ENCODE measurements around the gene TDP1. TPM values are rescaled to one million over a fixed set of nuclear protein-coding genes. Genes with fewer than 3 reads are reported as not detected.

Gene TDP1
- total RNA-seq: 13.6 TPM

DNA sequence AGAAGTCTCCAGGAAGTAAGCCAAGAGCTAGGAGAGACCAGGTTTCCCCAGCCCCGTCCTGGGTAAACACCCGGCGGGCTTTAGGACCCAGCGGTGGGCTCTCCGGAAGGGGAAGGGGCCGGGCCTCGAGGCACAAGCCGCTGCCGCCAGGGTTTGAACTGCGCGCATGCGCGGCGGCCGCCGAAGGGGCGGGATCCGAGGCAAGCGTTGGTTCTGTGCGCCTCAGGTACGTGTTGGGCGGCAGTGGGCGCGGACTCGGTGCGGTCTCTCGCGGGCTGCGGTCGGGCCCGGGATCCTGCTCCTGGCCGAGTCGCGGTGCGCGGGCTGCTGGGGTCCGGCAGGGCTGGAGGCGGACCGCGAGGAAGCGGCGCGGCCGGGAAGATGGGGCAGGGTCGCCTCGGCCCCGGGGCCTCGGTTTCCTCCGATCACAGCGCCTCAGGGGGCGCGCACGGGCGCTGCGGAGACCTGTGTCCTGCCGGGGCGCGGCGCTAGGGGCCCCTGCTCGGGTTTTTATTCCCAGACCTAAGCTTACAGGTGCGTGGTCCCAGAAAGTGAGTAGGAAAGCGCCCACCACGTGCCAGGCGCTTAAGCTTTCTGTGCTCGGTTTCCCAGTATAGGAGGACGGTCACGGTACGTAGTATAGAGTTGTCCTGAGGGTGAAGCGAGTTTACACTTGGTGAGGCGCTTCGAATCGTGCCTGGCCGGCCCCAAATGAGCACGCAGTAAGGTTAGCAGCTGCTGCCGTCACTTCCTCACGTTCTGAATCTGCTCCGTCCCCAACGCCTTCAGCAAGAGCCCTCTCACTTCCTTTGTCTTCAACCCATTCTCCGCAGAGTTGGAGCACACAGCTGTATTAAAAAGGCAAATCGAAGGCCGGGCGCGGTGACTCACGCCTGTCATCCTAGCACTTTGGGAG is at the start of gene TDP1:
Gene TDP1, plus strand, starts transcription at position 183 of the 916 bp plus-strand sequence. CDS start 7,188 bp downstream, outside the sequence.
- DNase-seq (ENCODE audit: low spot score): peak; percentile 97

DNA sequence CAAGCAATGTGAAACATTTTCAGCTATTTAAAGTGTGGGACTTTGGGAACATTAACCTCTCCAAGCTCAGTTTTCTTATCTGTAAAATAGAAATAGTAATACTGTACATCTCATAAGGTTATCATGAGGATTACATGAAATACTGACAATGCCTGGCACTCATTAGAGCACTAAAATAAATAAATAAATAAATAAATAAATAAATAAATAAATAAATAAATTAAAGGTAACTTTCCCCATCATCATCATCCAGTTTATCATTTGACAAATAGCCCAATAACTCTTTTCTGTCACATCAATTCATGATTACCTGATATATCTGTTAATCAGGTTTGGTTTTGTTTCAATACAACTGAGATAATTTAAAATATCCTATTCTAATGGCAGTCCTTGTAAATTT is 49.7 kb upstream of the TDP1 start:
- no peak for DNase-seq (ENCODE audit: low spot score)

GRCh38 chr14:89907655-89908054 is 48.1 kb upstream of the TDP1 start:
- DNase-seq (ENCODE audit: low spot score): no peak

GRCh38 chr14:89908712-89909450 is 46.8 kb upstream of the TDP1 start:
- no peak for DNase-seq (ENCODE audit: low spot score)

DNA sequence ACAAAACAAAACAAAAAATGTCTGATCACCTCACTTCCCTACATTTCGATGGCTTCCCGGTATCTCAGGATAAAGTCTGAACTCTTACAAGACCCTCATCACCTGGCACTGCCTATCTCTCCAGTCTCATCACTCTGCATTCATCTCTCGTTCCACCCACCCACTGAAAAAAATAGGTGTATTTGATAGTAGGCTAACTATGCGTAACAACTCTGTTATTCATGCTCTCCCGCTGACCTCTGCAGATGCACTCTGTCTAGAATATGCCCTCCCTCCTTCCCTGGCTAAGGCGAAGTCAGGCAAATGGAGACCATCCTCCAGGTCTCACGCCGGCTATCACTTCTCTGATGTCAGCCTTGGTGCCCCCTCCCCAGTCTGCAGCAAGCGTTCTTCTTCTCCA is 46.1 kb upstream of the TDP1 start:
- no peak for DNase-seq (ENCODE audit: low spot score)

DNA sequence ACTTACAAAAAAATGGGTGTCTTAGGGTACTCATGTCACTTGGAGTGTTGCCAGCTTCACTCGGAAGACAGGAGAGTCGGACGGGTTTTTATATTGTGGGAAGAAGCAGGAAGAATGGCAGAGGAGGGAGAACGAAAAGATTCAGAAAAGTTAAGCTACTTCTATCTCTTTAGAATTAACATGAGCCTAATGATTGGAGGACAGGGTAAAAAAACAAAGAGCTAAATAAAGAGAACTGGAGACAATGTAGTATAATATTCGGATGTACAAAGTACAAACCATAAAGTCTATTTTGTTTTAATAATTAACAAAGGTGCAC is 45.1 kb upstream of the TDP1 start:
- DNase-seq (ENCODE audit: low spot score): no peak

GRCh38 chr14:89911010-89911919 is 44.5 kb upstream of the TDP1 start:
- peak; percentile 47 for DNase-seq (ENCODE audit: low spot score)

DNA sequence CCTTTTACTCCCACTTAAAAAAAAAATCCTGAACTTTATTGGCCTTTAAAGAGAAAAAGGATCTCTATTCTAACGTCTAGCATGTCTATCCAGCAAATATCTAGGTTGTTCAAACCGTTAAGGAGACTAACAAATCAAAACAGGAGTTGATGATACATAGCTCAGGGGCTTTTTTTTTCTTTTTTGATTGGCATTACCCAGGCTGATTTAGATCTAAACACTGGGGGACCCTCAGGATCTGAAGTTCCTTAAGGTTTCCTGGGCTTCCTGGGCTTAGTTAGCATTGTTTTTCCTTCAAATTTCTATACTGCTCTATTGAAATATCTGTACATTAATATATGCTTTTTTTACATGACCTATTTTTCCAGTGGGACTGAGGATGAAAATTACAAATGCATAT is 43.5 kb upstream of the TDP1 start:
- DNase-seq (ENCODE audit: low spot score): no peak

- DNase-seq (ENCODE audit: low spot score): no peak
Measured at GRCh38 chr14:89912667-89913211, 43.0 kb upstream of the TDP1 start.

- DNase-seq (ENCODE audit: low spot score): peak; percentile 73
Measured at GRCh38 chr14:89915114-89915878, 40.4 kb upstream of the TDP1 start.

GRCh38 chr14:89918721-89919120 is 37.0 kb upstream of the TDP1 start:
- DNase-seq (ENCODE audit: low spot score): no peak

- DNase-seq (ENCODE audit: low spot score): no peak
Measured at GRCh38 chr14:89920056-89920455, 35.7 kb upstream of the TDP1 start.

DNA sequence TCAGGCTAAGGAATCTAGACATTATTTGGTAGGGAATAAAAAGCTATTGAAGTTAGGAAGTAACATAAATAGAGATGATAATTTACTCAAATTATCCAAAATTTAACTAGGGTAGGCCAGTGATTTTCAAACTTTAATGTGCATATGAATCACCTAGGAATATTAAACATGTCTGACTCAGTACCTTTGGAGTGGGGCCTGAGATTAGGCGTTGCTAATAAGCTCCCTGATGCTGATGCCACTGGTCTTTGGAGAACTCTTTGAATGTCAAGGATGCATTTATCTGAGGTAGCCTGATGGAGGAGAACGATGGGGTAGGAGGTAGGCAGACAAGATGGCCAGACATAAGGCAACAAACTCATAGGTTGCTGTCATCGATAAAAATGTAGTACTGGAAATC is 34.4 kb upstream of the TDP1 start:
- DNase-seq (ENCODE audit: low spot score): no peak

DNA sequence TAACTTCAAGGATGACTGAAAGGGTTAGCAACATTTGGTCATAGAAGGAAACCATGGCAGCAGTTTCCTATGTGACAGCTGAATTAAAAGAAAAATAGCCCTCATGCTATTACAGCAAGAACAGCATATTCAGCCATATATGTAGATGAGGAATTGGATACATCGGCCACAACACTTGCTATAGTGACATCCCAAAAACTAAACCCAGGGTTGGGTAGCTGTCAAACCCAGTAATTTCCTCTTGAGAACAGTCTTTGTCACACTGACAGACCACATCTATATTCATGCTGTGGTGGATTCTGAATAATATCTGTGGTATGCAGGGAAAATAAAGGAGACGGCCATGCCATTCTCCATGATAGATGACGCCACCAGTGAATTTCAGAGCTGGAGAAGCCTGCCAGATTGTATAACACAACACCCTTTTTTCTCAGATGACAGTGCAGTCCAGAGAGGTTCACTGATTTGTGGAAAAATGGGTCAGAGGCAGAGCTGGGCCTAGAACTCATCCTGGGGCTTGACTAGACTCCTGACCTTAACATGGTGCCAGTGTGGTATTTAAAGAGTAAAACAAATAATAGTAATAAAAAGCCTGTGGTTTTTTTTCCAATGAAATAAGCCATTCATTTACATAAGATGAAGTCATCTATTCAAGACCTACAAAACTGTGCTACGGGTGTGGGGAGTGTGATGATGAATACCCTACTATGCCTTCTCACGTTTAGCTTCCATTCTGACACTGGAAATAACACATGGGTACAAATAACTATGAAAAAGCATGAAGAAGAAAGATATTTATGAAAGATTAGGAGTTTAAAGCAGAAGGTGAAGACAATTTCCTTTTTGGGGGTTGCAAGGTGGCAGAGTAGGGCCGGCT is 33.5 kb upstream of the TDP1 start:
- no peak for DNase-seq (ENCODE audit: low spot score)

DNA sequence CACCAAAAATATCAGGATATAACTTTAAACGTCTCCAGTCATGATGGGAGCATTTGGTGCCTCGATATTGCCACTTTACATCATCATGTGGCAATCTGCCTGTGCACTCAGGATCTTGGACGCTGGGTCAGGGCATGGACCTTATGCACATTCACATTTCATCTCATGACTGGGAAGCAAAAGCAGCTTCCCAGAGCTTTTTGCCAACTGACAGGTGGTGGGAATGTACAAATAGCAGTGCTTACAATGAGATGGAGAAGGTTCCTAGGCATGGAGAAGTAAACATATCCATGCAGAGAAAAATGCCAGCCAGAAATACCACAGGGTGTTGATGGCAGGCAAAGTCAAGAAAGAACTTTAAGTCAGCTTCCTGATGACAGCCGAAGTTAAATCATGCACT is 31.5 kb upstream of the TDP1 start:
- no peak for DNase-seq (ENCODE audit: low spot score)

DNA sequence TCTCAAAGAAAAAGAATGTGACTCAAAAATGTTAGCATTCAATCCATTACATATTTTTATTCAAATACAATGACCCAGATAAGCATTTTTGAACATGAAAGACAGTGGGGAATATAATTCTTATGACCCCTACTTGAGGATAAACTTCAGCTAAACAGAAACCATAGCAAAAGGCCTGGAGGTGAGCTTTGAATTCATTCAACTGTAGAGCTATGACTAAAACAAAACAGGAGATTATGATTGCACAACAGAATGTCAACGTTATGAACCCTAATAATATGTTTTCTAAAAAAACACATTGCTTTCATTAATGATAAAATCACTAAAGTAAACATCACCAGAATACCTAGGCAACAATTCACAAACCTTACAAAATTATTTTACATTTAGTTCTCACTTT is 29.0 kb upstream of the TDP1 start:
- DNase-seq (ENCODE audit: low spot score): no peak

DNA sequence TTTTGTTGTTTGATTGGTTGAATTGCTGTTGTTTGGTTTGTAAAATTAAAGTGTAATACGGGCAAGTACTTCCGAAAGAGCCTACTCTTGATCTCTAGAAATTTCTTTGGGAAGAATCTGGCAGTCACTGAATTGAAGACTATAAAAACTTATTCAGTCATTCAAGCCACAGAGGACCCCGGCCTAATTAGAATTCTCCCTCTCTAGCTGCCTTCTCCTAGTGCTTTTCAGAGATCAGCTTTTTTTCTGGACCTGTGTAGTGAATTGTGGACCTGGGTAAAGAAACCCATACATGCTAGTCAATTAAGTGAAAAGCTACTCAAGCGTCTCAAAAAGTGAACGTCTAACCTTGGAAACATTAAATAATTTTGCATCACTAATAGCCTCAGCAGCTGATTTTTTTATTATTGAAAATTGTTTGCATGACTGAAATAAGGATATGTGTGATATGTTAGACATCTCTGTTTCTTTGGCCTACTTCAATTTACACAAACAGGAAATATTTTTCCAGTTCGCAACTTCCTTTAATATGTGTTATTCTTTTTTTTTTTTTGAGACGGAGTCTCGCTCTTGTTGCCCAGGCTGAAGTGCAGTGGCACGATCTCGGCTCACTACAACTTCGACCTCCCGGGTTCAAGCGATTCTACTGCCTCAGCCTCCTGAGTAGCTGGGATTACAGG is 28.4 kb upstream of the TDP1 start:
- no peak for DNase-seq (ENCODE audit: low spot score)

- DNase-seq (ENCODE audit: low spot score): no peak
Measured at GRCh38 chr14:89933002-89933401, 22.7 kb upstream of the TDP1 start.

DNA sequence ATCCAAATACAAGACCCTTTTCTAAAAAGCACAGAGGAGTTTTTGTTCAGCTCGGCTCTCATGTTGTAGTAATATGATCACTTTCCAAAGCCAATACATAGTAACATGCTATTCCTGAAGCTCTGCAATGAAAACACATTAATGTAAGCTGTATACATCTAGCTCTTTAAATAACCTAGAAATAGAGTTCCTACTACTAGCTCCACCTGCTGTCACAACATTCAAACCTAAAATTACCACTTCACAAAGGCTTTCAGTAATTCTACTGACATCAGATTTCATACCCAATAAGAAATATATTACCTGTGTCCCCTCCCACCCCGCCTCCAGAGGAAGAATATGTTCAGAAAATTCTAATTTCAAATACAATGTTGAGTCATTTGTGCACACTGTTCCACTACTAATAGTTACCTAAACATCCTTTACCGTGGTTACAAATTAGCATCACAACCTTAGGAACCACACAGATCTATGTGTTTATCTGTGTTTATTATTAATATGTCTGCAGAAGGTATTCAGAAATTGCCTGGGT is 19.0 kb upstream of the TDP1 start:
- no peak for DNase-seq (ENCODE audit: low spot score)

All from mucosa of gallbladder (tissue), 1 donor.